WERI-Rb-1 (cell line): ENCODE results near the gene RTN4RL1.

Source experiments
- DNase-seq: peaks from one replicate; pipeline ENCODE4 v3.0.0-alpha.2; 2020
- H3K27ac ChIP-seq: fragments of 250-450 bp; sonication (Bioruptor Pico); 2 replicates; pipeline ENCODE4 v1.5.1; 2020; ENCODE audit warnings: mild to moderate bottlenecking, moderate library complexity
- H3K27me3 ChIP-seq: fragments of 250-450 bp; sonication (Bioruptor Pico); 2 replicates; pipeline ENCODE4 v1.5.1; 2021; ENCODE audit warnings: mild to moderate bottlenecking, low read depth, moderate library complexity; ENCODE audit not compliant: insufficient read depth, severe bottlenecking
- H3K36me3 ChIP-seq: fragments of 250-450 bp; sonication (Bioruptor Pico); 2 replicates; pipeline ENCODE4 v1.5.1; 2020; ENCODE audit warnings: mild to moderate bottlenecking, moderate library complexity
- H3K4me3 ChIP-seq: 2 replicates; pipeline ENCODE4 v1.5.1; 2011; ENCODE audit warnings: low read depth, mild to moderate bottlenecking, control low read depth, low read length
- H3K9me3 ChIP-seq: fragments of 250-450 bp; sonication (Bioruptor Pico); 2 replicates; pipeline ENCODE4 v1.5.1; 2021; ENCODE audit warnings: mild to moderate bottlenecking, moderate library complexity; ENCODE audit not compliant: severe bottlenecking
- TF ChIP-seq, protein P1 (sequence below): IDR thresholded peaks from 2 replicates; pipeline ENCODE4 v1.5.1; 2011; ENCODE audit warnings: low read depth, mild to moderate bottlenecking, control low read depth, inconsistent platforms, low read length

RTN4RL1 gene

DNA sequence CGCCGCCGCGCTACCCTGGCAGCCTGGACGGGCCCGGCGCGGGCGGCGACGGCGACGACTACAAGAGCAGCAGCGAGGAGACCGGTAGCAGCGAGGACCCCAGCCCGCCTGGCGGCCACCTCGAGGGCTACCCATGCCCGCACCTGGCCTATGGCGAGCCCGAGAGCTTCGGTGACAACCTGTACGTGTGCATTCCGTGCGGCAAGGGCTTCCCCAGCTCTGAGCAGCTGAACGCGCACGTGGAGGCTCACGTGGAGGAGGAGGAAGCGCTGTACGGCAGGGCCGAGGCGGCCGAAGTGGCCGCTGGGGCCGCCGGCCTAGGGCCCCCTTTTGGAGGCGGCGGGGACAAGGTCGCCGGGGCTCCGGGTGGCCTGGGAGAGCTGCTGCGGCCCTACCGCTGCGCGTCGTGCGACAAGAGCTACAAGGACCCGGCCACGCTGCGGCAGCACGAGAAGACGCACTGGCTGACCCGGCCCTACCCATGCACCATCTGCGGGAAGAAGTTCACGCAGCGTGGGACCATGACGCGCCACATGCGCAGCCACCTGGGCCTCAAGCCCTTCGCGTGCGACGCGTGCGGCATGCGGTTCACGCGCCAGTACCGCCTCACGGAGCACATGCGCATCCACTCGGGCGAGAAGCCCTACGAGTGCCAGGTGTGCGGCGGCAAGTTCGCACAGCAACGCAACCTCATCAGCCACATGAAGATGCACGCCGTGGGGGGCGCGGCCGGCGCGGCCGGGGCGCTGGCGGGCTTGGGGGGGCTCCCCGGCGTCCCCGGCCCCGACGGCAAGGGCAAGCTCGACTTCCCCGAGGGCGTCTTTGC, 32.8 kb upstream of the RTN4RL1 start:
- H3K4me3 ChIP-seq = no peak overlapping the region

DNA sequence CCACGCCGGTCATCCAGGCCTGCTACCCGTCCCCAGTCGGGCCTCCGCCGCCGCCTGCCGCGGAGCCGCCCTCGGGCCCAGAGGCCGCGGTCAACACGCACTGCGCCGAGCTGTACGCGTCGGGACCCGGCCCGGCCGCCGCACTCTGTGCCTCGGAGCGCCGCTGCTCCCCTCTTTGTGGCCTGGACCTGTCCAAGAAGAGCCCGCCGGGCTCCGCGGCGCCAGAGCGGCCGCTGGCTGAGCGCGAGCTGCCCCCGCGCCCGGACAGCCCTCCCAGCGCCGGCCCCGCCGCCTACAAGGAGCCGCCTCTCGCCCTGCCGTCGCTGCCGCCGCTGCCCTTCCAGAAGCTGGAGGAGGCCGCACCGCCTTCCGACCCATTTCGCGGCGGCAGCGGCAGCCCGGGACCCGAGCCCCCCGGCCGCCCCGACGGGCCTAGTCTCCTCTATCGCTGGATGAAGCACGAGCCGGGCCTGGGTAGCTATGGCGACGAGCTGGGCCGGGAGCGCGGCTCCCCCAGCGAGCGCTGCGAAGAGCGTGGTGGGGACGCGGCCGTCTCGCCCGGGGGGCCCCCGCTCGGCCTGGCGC, 32.1 kb upstream of the RTN4RL1 start:
- Histone ChIP-seq H3K27ac (no peak overlapping the region), H3K27me3 (peaks cover 3% of the 10 kb centered on the region), H3K4me3 (no peak overlapping the region), H3K36me3 (peaks cover 9% of the 10 kb centered on the region), H3K9me3 (no peaks in the 10 kb centered on the region)
- DNase-seq = no peak
- TF ChIP-seq, protein P1, sequence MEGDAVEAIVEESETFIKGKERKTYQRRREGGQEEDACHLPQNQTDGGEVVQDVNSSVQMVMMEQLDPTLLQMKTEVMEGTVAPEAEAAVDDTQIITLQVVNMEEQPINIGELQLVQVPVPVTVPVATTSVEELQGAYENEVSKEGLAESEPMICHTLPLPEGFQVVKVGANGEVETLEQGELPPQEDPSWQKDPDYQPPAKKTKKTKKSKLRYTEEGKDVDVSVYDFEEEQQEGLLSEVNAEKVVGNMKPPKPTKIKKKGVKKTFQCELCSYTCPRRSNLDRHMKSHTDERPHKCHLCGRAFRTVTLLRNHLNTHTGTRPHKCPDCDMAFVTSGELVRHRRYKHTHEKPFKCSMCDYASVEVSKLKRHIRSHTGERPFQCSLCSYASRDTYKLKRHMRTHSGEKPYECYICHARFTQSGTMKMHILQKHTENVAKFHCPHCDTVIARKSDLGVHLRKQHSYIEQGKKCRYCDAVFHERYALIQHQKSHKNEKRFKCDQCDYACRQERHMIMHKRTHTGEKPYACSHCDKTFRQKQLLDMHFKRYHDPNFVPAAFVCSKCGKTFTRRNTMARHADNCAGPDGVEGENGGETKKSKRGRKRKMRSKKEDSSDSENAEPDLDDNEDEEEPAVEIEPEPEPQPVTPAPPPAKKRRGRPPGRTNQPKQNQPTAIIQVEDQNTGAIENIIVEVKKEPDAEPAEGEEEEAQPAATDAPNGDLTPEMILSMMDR = no peak

More for the DNA sequence above, 32.8 kb upstream of the RTN4RL1 start:
- Histone ChIP-seq H3K36me3 (peaks cover 11% of the 10 kb centered on the region), H3K9me3 (no peaks in the 10 kb centered on the region), H3K27ac (no peak overlapping the region), H3K27me3 (peaks cover 3% of the 10 kb centered on the region)
- no peak for DNase-seq
- TF ChIP-seq, protein P1 = no peak

DNA sequence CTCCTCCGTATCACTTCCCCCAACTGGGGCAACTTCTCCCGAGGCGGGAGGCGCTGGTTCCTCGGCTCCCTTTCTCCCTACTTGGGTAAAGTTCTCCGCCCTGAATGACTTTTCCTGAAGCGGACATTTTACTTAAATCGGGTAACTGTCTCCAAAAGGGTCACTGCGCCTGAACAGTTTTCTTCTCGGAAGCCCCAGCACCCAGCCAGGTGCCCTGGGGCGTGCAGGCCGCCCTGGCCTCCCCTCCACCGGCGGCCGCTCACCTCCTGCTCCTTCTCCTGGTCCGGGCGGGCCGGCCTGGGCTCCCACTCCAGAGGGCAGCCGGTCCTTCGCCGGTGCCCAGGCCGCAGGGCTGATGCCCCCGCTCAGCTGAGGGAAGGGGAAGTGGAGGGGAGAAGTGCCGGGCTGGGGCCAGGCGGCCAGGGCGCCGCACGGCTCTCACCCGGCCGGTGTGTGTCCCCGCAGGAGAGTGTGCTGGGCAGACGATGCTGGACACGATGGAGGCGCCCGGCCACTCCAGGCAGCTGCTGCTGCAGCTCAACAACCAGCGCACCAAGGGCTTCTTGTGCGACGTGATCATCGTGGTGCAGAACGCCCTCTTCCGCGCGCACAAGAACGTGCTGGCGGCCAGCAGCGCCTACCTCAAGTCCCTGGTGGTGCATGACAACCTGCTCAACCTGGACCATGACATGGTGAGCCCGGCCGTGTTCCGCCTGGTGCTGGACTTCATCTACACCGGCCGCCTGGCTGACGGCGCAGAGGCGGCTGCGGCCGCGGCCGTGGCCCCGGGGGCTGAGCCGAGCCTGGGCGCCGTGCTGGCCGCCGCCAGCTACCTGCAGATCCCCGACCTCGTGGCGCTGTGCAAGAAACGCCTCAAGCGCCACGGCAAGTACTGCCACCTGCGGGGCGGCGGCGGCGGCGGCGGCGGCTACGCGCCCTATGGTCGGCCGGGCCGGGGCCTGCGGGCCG, 31.4 kb upstream of the RTN4RL1 start:
- no peaks in the 10 kb centered on the region for H3K9me3 ChIP-seq
- TF ChIP-seq, protein P1 = no peak
- H3K27me3 ChIP-seq = peaks cover 10% of the 10 kb centered on the region
- peaks cover 7% of the 10 kb centered on the region for H3K36me3 ChIP-seq
- no peak for DNase-seq
- H3K4me3 ChIP-seq = no peak overlapping the region
- no peak overlapping the region for H3K27ac ChIP-seq

DNA sequence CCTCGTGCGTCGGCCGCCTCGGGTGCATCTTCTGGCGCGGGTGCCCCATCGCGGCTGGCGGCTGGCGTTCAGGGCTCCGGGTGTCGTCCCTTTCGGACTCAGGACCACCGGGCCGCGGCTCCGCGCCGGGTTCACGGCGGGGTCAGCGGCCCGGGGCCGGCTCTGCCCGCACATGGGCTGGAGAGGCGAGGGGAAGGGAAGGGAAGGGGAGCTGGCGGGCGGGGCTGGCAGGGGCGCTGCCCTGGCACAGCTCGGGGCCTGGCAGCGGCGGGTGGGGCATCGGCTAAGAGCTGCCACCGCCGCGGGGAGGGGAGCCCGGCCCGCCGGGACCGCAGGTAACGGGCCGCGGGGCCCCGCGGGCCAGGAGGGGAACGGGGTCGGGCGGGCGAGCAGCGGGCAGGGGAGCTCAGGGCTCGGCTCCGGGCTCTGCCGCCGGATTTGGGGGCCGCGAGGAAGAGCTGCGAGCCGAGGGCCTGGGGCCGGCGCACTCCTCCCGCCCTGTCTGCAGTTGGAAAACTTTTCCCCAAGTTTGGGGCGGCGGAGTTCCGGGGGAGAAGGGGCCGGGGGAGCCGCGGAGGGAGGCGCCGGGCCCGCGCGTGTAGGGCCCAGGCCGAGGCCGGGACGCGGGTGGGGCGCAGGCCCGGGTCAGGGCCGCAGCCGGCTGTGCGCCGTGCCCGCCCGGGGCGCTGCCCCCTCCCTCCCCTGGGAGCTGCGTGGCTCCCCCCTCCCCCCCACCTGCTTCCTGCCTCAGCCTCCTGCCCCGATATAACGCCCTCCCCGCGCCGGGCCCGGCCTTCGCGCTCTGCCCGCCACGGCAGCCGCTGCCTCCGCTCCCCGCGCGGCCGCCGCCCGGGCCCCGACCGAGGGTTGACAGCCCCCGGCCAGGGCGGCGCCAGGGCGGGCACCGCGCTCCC, 30.4 kb upstream of the RTN4RL1 start:
- TF ChIP-seq, protein P1 = no peak
- DNase-seq = no peak
- Histone ChIP-seq H3K27me3 (peaks cover 15% of the 10 kb centered on the region), H3K4me3 (peak overlapping the region; percentile 59), H3K9me3 (no peaks in the 10 kb centered on the region), H3K27ac (no peak overlapping the region), H3K36me3 (no peaks in the 10 kb centered on the region; the same call in 1 of the 2 replicates)
